Adrenal gland (tissue), 12 donors: ENCODE data around the gene NPIPA3. TPM values are rescaled to one million over a fixed set of nuclear protein-coding genes. Genes with fewer than 3 reads are reported as not detected.
"Not testable (repeated sequence)": the region's sequence is repeated elsewhere in the genome, so short reads cannot be mapped to it uniquely, and the experiment has no call there.

ENCODE experiments used
- DNase-seq, 7 donors: peaks; one replicate each; pipeline ENCODE4 v3.0.0-alpha.2; 2019 to 2020
- H3K27ac ChIP-seq, 5 donors: fragments of 200-600 bp; sonication (generic) in 4 of 5; 1 replicate in 3 of 5; 2 replicates in 2 of 5; pipeline versions ENCODE4 v1.5.1 to v1.8.0; 2016 to 2020; ENCODE audit warnings: mild to moderate bottlenecking in 1 of 5
- H3K27me3 ChIP-seq: fragments of 200-600 bp; 2 replicates; pipeline ENCODE4 v1.8.0; 2021
- H3K36me3 ChIP-seq, 2 donors: fragments of 200-600 bp; replicated peaks in 1 of 2; 1 replicate in 1 of 2; 2 replicates in 1 of 2; pipeline versions ENCODE4 v1.5.1 to v1.8.0; 2018 to 2022
- H3K4me1 ChIP-seq, 2 donors: fragments of 200-600 bp; replicated peaks in 1 of 2; 1 replicate in 1 of 2; 2 replicates in 1 of 2; pipeline versions ENCODE4 v1.5.1 to v1.8.0; 2018 to 2021
- H3K4me3 ChIP-seq, 4 donors: fragments of 200-600 bp; sonication (generic) in 3 of 4; one replicate each; pipeline ENCODE4 v1.5.1; 2016 to 2018
- H3K9me3 ChIP-seq, 3 donors: fragments of 200-600 bp; sonication (generic) in 1 of 3; replicated peaks in 1 of 3; 1 replicate in 2 of 3; 2 replicates in 1 of 3; pipeline versions ENCODE4 v1.5.1 to v1.8.0; 2016 to 2021
- WGBS, 4 donors: extraction: QIAGEN DNeasy Blood & Tissue Kit in 2 of 4; methylation state at CpG; one replicate each; pipeline versions ENCODE4 v1.1.5 to v1.1.7; 2013 to 2017; 5-methylcytosine and 5-hydroxymethylcytosine counted together
- intact Hi-C, 2 donors: fragments of 100-400 bp; cut with DNase I; formaldehyde crosslinking; loops; one replicate each; pipeline versions ENCODE4 v1.14.1 to v1.15.0; 2022 to 2023
- polyA plus RNA-seq, 3 donors: library from polyadenylated mRNA; stranded (reverse); fragments of 200-250 nt in 2 of 3; fragments of 350-450 nt in 1 of 3; fragmentation: Illumina TruSeq in 1 of 3; extraction: RNeasy Lipid Tissue Mini Kit (QIAGEN cat#74804) in 1 of 3; gene quantifications; one replicate each; pipeline ENCODE4 v1.2.3, GENCODE V29; 2013 to 2014
- total RNA-seq, 9 donors: library from RNA; depleted of rRNA in 4 of 9; stranded (reverse); fragments of >200 nt in 4 of 9; fragments of 120-200 nt in 1 of 9; fragmentation: NEBNext Ultra II Directional in 1 of 9; extraction: Animal tissue kit (Norgen Biotek cat#: 25700) in 1 of 9; gene quantifications; one replicate each; pipeline versions ENCODE4 v1.1.0 to v1.2.4, GENCODE V29; 2013 to 2023
- donor health status: healthy with polysubstance abuse.
- donor health status: Bipolar disorder and iron deficiency.
- donor health status: DM: yes; HTN: yes; CAD: no.
- donor health status: DM: no; HTN: no; CAD: no.
- donor health status: DM: no; HTN: no; CAD: no.
- donor health status: DM: yes; HTN: yes; CAD: no.

The NPIPA3 gene
- total and polyA plus RNA-seq, 12 donors: 0.60 to 8.1 (median 2.4) TPM; not detected in 1

DNA sequence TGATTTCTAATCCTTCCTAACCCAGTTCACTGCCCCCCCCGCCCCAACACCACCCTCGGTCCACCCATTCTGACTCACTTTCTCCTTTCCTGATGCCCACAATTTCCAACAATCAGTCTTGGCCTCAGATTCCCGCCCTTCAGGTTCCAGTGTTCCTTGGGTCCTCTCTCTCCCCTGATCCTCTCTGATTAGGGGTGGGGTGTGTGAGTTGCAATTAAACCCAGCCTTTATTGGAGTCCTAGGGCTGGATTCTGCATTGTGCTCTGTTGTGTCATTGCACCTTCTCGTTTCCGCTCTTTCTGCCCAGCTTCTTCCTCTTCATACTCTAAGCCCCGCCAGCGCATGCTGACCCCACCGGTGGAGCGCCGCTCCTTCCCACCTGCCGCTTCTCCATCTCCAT is 539 bp upstream of the NPIPA3 start:
- H3K27ac ChIP-seq, H3K4me1 ChIP-seq, H3K9me3 ChIP-seq, H3K4me3 ChIP-seq, intact Hi-C loops, H3K36me3 ChIP-seq, H3K27me3 ChIP-seq, DNase-seq: not testable (repeated sequence)
- no CpG with 5 or more reads among the region's 11 CpGs for WGBS, 4 donors

GRCh38 chr16:14733233-14733632 is 30.0 kb downstream of the NPIPA3 start:
- WGBS, 4 donors: no CpG with 5 or more reads among the region's 28 CpGs
- DNase-seq, H3K27me3 ChIP-seq, H3K36me3 ChIP-seq, intact Hi-C loops, H3K4me1 ChIP-seq, H3K27ac ChIP-seq, H3K4me3 ChIP-seq, H3K9me3 ChIP-seq: not testable (repeated sequence)

DNA sequence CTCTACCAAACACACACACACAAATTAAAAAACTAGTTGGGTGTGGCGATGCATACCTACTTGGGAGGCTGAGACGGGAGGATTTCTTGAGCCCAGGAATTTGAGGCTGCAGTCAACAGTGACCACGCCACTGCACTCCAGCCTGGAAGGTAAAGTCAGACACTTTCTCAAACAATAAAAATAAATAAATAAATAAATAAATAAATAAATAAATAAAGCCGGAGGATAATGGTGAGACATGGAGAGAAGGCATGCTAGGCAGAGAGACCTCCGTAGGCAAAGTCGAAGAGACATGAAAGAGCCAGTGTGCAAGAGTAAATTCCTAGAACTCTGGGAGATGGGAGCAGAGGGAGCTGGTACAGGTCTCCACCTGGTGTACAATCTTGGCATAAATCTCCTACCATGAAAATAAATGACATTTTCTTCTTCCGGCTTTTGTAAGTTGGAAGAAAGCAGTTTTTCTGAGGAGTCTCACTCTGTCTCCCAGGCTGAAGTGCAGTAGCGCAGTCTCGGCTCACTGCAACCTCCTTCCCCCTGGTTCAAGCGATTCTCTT is 37.7 kb downstream of the NPIPA3 start:
- WGBS, 4 donors: 53 to 67% methylated on average over 1 of the region's 10 CpGs; no CpG with 5 or more reads in 2 of the 4 donors

GRCh38 chr16:14741794-14742193 is 38.6 kb downstream of the NPIPA3 start:
- H3K36me3 ChIP-seq, H3K27me3 ChIP-seq, H3K27ac ChIP-seq, H3K4me3 ChIP-seq, H3K4me1 ChIP-seq, H3K9me3 ChIP-seq, intact Hi-C loops, DNase-seq: not testable (repeated sequence)
- no CpG with 5 or more reads among the region's 11 CpGs for WGBS, 4 donors

More for the DNA sequence above, 37.7 kb downstream of the NPIPA3 start:
- H3K4me1 ChIP-seq, intact Hi-C loops, H3K9me3 ChIP-seq, H3K4me3 ChIP-seq, H3K27ac ChIP-seq, H3K36me3 ChIP-seq, H3K27me3 ChIP-seq, DNase-seq: not testable (repeated sequence)

DNA sequence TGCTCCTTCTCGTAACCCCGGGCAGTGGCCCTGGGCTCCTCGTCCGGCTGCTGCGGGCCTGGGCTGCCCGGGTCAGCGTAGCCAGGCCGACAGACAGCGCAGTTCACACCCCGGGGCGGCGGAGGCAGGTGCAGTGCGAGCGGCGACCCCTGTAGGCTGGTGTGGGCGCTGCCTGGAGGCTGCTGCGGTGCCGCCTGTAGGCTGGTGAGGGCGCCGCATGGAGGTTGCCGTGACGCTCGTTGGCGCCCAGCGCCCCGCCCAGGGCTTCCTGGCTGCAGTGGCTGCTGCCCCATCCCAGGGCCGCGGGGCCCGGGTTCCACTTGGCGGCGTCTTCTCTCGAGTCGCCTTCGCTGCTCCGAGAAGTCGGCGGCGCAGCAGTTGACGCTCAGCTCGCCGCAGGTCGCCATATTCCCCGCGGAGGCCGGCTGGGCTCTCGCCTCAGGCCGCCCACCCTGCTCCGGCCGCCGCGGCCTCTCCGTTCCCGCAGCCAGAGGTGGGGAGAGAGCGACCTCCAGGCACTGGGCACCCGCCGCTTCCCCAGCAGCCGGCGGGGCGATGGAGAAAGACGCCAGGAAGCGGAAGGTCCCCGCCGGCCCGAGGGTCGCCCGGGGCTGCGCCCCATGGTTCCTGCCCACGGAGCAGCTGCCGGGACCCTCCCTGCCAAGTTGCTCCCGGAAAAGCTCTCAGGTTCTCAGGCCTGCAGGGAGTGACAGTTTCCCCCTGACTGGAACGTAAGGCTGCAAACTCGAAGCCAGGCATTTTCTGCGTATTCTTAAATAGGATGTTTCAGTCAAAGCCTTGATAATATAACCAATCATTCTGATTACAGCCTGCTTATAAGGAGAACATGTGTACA is 39.3 kb downstream of the NPIPA3 start, which contains the start of gene NPIPA2:
TSS of gene NPIPA2 (plus strand) at position 261 of the 856 bp plus-strand sequence. CDS start 5,533 bp downstream, outside the sequence.
- H3K27ac ChIP-seq, intact Hi-C loops, H3K27me3 ChIP-seq, H3K36me3 ChIP-seq, DNase-seq, H3K4me1 ChIP-seq, H3K9me3 ChIP-seq, H3K4me3 ChIP-seq: not testable (repeated sequence)
- WGBS, 4 donors: no CpG with 5 or more reads among the region's 73 CpGs

DNA sequence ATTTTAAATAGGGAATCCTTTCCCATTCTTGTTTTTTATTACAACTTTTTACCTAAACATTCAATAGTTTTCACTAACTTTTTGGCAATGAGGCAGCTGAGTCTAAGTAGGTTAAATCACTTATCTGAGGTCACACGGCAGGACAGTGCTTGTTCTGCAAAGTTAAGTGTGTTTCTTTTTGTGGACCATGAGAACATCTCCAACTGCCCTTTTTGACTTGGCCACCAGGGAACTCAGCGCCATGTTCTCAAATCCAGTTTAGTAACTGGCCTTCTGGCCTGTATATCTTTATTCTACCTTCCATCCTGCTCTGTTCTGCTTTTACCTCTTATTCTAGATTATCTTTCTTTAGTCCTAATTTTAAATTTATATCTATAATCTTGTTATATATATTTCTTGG is 70.4 kb downstream of the NPIPA3 start:
- H3K4me3 ChIP-seq, H3K4me1 ChIP-seq, H3K9me3 ChIP-seq, H3K27ac ChIP-seq, DNase-seq, H3K36me3 ChIP-seq, intact Hi-C loops, H3K27me3 ChIP-seq: not testable (repeated sequence)
- WGBS, 4 donors: no CpG with 5 or more reads among the region's 2 CpGs

GRCh38 chr16:14775624-14776023 is 72.4 kb downstream of the NPIPA3 start:
- H3K27me3 ChIP-seq, H3K36me3 ChIP-seq, H3K27ac ChIP-seq, DNase-seq, H3K4me1 ChIP-seq, H3K9me3 ChIP-seq, intact Hi-C loops, H3K4me3 ChIP-seq: not testable (repeated sequence)
- 80 to 100% methylated on average over 1 of the region's 2 CpGs; no CpG with 5 or more reads in 2 of the 4 donors for WGBS, 4 donors

Other genes with a start within 250 kb of the NPIPA3 start
- 100 to 1,000 TPM in 1 of 9 donors, 10 to 100 TPM in 8; 30.8 to 121 (median 36.3) TPM for gene PARN, start 73.2 kb upstream of the NPIPA3 start, total RNA-seq
- gene PARN, start 73.2 kb upstream of the NPIPA3 start, polyA plus RNA-seq: 10 to 100 TPM; 11.7 to 60.2 (median 15.1) TPM
- 10 to 100 TPM; 43.6 to 75.8 (median 59.7) TPM for gene BFAR, start 70.5 kb upstream of the NPIPA3 start, total RNA-seq
- gene BFAR, start 70.5 kb upstream of the NPIPA3 start, polyA plus RNA-seq: 10 to 100 TPM; 20.3 to 51.3 (median 33.5) TPM
- gene PLA2G10, start 9.1 kb upstream of the NPIPA3 start, total RNA-seq: not detected
- gene PLA2G10, start 9.1 kb upstream of the NPIPA3 start, polyA plus RNA-seq: not detected
- gene NPIPA2, start 39.1 kb downstream of the NPIPA3 start, total RNA-seq: 1 to 10 TPM in 4 of 9 donors, under 1 TPM in 3, not detected in 2; 0.43 to 3.4 (median 1.7) TPM
- 10 to 100 TPM in 1 of 3 donors, 1 to 10 TPM in 2; 2.5 to 20.8 (median 8.9) TPM for gene NPIPA2, start 39.1 kb downstream of the NPIPA3 start, polyA plus RNA-seq
- gene NOMO1, start 130.3 kb downstream of the NPIPA3 start, total RNA-seq: 100 to 1,000 TPM in 1 of 9 donors, 10 to 100 TPM in 8; 32.8 to 103 (median 73.3) TPM
- gene NOMO1, start 130.3 kb downstream of the NPIPA3 start, polyA plus RNA-seq: 100 to 1,000 TPM in 1 of 3 donors, 10 to 100 TPM in 2; 19.1 to 131 (median 30.1) TPM
- gene NPIPA1, start 234.0 kb downstream of the NPIPA3 start, total RNA-seq: 100 to 1,000 TPM in 1 of 9 donors, 10 to 100 TPM in 8; 23.9 to 114 (median 43.5) TPM
- 100 to 1,000 TPM in 2 of 3 donors, 10 to 100 TPM in 1; 44.8 to 534 (median 260) TPM for gene NPIPA1, start 234.0 kb downstream of the NPIPA3 start, polyA plus RNA-seq